D721Med (cell line): ENCODE measurements around the gene NCAM1.

Experiments
- DNase-seq: peaks from one replicate; pipeline ENCODE4 v3.0.0; 2011; ENCODE audit warnings: low spot score; ENCODE audit not compliant: insufficient read length
- FAIRE-seq: peaks from 2 replicates; lab custom pipeline; 2011; peaks lifted over from hg19 to GRCh38; lab: Jason Lieb, UNC
- CTCF ChIP-seq: IDR thresholded peaks from 2 replicates; pipeline ENCODE4 v1.5.1; 2012; ENCODE audit warnings: mild to moderate bottlenecking, control low read depth; ENCODE audit not compliant: insufficient read depth; ENCODE audit errors: missing control alignments

NCAM1 gene

GRCh38 chr11:113255741-113256140 is 294.5 kb downstream of the NCAM1 start:
- no peak for FAIRE-seq
- no peak for DNase-seq
- no peak for TF ChIP-seq CTCF

- no peak for DNase-seq
- FAIRE-seq: no peak
- no peak for TF ChIP-seq CTCF
Observed at GRCh38 chr11:113256431-113257202, 295.4 kb downstream of the NCAM1 start.

- FAIRE-seq (no peak), DNase-seq (no peak)
- TF ChIP-seq CTCF: no peak
Observed at GRCh38 chr11:113260096-113260425, 298.8 kb downstream of the NCAM1 start.

GRCh38 chr11:113260541-113260940 is 299.3 kb downstream of the NCAM1 start:
- no peak for TF ChIP-seq CTCF
- DNase-seq (no peak), FAIRE-seq (no peak)

GRCh38 chr11:113261709-113262475 is 300.7 kb downstream of the NCAM1 start:
- TF ChIP-seq CTCF: no peak
- no peak for FAIRE-seq
- no peak for DNase-seq

GRCh38 chr11:113262594-113262993 is 301.4 kb downstream of the NCAM1 start:
- DNase-seq: no peak
- TF ChIP-seq CTCF: no peak
- FAIRE-seq: no peak
